Gastroesophageal sphincter (tissue), 3 donors: ENCODE data around the gene SERGEF.

ENCODE experiments used
- CTCF ChIP-seq, 4 experiments: fragments of 200-600 bp in 2 of 4; fragments of 450-650 bp in 2 of 4; sonication (generic) in 1 of 4; IDR thresholded peaks; one replicate each; pipeline ENCODE4 v1.5.1; 2017 to 2019; ENCODE audit warnings: antibody characterized with exemption in 4 of 4, mild to moderate bottlenecking in 2 of 4, moderate library complexity in 2 of 4
- EP300 ChIP-seq: sonication (generic); formaldehyde crosslinking; IDR thresholded peaks from one replicate; pipeline ENCODE4 v1.6.1; 2017; ENCODE audit warnings: antibody characterized with exemption, mild to moderate bottlenecking
- POLR2A ChIP-seq, 2 donors: fragments of 450-650 bp; IDR thresholded peaks; one replicate each; pipeline ENCODE4 v1.6.1; 2017; ENCODE audit warnings: antibody characterized with exemption in 2 of 2, mild to moderate bottlenecking in 2 of 2, moderate library complexity in 1 of 2
- POLR2AphosphoS5 ChIP-seq: sonication (generic); formaldehyde crosslinking; IDR thresholded peaks from one replicate; pipeline ENCODE4 v1.6.1; 2017; ENCODE audit warnings: antibody characterized with exemption

DNA sequence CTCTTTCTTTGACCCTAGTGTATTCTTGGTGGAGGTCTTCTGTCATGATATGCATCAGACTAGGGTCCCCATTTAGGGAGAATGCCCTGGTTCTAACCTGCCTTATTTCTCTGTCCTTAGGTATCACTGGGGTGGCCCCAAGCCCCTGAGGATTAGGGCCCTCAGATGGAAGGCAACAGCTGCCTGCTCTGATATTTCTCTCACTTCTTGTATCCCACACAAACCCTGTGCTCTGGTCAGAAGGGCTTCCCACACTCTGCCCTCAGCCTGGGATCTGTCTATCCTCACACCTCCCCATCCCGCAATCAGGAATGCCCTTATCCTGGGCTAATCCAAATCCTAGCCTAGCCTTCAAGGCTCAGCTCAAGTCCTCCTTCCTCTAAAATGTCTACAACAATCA, 202.8 kb downstream of the SERGEF start:
- TF ChIP-seq EP300: no peak
- no peak for TF ChIP-seq POLR2A (IDR thresholded peaks at IDR 0.05)
- no peak for TF ChIP-seq CTCF (IDR thresholded peaks at IDR 0.05)
- TF ChIP-seq POLR2AphosphoS5: no peak
